Spleen (tissue), 7 donors: ENCODE data around the gene SNX30.

ENCODE experiments used
- CTCF ChIP-seq, 11 experiments: fragments of 200-600 bp in 7 of 11; fragments of 450-650 bp in 4 of 11; sonication (generic) in 4 of 11; IDR thresholded peaks in 8 of 11; conservative IDR thresholded peaks in 3 of 11; 1 replicate in 7 of 11; 2 replicates in 4 of 11; pipeline versions ENCODE4 v1.4.0 to v1.8.0; 2016 to 2021; ENCODE audit warnings: antibody characterized with exemption in 11 of 11, inconsistent platforms in 4 of 11, mild to moderate bottlenecking in 1 of 11
- POLR2A ChIP-seq, 3 donors: fragments of 450-650 bp; IDR thresholded peaks; one replicate each; pipeline ENCODE4 v1.5.1; 2017; ENCODE audit warnings: antibody characterized with exemption in 3 of 3, mild to moderate bottlenecking in 1 of 3
- POLR2AphosphoS5 ChIP-seq, 3 donors: sonication (generic); formaldehyde crosslinking; IDR thresholded peaks; one replicate each; pipeline ENCODE4 v1.5.1; 2017; ENCODE audit warnings: antibody characterized with exemption in 3 of 3
- donor health status: DM: no; HTN: no; CAD: no; lungs with moderate emphysema.
- donor health status: DM: no; HTN: no; CAD: no.
- donor health status: DM: no; HTN: no; CAD: no.

GRCh38 chr9:112894041-112894440 is 143.5 kb downstream of the SNX30 start:
- TF ChIP-seq CTCF (IDR thresholded peaks at IDR 0.05 in 8 of 11, conservative IDR thresholded peaks at IDR 0.05 in 3 of 11) (no peak), POLR2A (IDR thresholded peaks at IDR 0.05) (no peak), POLR2AphosphoS5 (IDR thresholded peaks at IDR 0.05) (no peak)
